DLD1 (cell line): ENCODE measurements around the gene CCR7.

ENCODE experiments used
- in situ Hi-C: cut with HindIII; loops from 2 replicates; pipeline ENCODE4 v1.10.0; 2017; ENCODE audit warnings: low sequenced_read_pairs

Gene CCR7

DNA sequence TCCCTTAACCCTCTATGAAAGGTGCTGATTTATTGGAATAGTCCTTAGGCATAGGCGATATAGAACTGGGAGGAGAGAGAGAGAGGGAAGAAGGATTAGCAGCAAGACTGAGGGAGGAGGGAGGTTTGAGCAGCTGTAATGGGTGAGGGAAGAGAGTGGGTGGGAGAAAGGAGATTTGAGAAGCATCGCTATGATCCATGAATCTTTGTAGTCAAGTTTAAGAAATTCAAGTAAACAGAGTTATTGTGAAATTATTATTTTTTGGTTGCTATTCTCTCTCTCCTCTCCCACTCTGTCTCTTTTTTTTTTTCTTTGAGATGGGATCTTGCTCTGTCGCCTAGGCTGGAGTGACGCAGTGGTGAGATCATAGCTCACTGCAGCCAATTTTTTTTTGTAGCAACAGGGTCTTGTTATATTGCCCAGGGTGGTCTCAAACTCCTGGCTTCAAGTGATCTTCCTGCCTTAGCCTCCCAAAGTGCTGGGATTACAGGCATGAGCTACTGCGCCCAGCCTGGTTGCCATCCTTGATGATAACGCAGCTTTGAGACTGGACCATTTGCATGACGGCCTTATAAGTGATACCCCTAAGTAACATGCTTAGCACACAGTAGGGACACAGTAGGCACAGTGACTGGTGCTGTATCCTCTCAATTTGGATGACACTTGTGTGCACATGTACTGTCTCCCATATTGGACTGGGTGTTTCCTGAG is 42.9 kb downstream of the CCR7 start:
- in situ Hi-C loops, result loop anchor here (10.0 kb wide), 1 partner anchor 98 kb away; no protein-coding TSS in a partner anchor

DNA sequence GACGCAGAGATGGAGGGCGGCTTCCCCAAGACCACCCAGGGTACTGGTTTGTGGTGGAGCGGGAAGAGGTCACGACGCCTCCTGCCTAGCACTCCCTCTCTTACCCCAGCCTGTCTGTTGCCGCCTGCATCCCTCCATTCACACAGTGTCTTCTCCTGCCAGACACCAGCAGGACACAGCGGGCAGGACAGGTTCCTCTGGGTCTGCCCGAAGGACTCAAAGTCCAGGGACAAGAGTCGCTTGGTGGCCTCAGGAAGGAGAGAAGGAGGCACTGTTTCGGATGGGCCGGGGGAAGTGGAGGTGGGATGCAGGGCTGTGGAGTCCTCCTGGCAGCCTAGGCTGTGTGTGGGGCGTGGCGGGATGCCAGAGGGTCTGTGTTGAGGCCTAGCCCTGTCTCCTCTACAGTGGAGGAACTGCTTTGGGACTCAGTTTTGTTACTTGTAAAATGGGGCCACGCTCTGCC is 44.2 kb downstream of the CCR7 start:
- in situ Hi-C loops, result loop anchor here (10.0 kb wide), 1 partner anchor 96 kb away; no protein-coding TSS in a partner anchor

DNA sequence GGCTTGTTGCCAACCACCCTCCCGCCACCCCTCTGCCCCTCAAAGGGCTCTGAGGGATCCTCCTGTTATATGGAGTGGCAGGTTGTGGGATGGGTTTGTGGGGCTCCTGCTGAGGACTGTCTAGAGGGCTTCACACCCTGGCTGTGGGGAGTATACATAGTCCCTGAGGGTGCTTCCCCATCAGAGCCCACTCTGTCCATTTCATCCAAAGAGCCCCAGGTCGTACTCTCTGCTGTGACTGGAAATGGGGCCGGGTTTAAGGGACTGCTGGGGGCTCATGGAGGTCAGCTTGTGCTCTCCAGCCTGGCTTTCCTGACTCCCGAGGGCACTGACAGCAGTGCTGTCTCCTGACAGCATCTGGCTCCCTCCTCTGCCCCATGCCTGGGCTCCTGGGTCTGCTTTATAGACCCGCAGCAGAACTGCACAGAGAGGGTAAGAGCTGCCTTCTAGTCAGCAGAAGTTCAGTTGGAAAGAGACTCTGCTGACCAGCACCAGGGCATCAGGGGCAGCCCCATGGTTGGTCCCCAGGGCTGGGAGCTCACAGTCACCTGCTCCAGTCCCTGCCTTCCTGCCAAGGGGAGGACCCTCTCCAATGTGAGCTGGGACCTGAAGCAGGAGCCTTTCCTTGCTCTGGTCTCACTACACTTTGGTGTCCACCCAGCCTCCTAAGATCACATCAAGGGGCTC is 46.0 kb downstream of the CCR7 start:
- in situ Hi-C loops, result no loop called here

DNA sequence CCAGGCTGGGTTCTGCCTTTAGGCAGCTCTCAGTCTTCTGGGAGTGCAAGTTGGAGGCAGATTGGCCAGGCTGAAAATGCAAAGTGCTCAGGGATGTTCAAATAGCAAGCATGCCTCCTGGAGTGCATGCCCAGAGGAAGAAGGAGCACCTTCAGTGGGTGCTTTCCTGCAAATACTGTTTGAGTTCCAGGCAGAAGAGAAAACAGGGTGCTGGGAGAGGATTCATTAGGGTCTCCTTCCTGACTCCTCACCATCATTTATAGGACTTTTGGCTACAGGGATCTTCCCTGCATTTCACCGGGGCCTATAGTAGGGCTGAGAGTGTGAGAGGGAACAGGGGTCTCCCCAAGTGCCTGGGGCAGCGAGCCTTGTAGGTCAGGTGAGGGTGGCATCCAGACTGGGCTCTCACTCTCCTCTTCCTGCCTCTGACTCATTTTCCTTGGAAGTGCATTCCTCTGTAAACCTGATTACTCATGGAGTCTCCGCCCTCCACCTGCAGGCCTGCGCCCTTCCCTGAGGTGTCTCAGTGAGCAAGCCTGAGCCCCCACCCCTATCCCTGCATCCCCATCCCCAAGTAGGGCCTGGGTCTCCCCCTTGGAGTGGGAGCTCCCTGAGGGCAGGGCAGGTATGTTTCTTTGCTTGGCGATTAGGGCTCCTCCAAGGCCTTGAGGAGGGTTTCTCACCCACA is 46.7 kb downstream of the CCR7 start:
- in situ Hi-C loops, result no loop called here

DNA sequence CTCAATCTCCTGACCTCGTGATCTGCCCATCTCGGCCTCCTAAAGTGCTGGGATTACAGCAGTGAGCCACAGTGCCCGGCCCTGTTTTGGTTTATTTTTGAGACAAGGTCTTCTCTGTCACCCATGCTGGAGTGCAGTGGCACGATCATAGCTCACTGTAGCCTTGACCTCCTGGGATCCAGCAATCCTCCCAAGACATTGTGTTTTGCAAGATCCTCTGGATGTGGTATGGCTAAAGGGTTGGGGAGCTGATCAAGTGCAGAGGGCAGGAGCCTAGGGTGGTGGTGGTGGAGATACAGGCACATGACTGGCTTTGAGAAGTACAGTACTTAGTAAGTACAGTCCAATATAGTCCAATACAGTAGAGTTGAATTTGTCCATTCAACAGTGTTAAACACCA is 47.3 kb downstream of the CCR7 start:
- in situ Hi-C loops, result no loop called here

DNA sequence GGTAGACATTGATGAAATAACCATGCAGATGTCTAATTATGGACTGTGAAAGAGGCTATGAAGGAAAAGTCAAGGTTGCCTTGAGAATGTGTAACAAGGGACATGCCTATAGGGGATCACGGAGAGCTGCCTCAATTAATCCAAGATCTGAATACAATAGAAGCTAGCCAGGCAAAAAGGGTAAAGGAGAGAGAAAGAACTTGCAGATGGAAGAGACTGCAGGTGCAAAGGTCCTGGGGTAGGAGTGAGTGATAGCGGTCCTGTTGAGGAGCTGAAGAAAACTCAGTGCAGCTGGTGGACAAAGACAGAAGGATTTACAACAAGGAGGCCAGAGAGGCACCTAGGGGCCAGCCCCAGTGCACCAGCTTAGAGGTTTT is 48.0 kb downstream of the CCR7 start:
- in situ Hi-C loops, result no loop called here

DNA sequence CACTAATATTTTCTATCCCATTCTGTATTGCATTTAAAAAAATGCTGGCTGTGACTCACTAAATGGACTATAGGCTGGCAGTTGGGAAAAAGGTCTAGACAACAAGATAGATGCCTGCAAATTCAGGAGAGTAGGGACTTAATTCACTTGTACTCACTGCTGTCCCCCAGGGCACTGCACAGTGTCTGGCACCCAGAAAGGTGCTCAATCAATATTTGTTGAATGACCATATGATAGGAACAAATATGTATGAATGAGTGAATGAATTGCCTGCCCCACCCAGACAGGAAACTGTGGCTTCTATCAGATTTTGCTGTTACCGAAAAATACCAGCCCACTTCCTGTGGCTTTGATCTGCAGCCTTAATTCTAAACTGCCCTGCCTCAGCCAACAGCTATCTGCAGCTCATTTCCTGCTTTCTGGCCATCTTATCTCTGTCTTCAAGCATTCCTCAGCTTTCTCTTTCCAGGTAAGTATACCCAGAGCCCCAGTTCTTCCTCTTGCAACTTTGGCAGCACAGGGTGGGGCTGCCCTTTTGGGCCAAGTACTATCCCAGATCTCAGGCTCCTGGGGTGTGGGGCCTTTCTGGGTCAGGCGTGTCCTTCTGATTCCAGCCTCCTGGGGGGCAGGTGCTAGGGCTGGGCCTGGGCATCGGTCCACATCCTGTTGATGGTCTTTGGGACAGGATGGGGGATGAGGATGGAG is 48.5 kb downstream of the CCR7 start:
- in situ Hi-C loops, result no loop called here

DNA sequence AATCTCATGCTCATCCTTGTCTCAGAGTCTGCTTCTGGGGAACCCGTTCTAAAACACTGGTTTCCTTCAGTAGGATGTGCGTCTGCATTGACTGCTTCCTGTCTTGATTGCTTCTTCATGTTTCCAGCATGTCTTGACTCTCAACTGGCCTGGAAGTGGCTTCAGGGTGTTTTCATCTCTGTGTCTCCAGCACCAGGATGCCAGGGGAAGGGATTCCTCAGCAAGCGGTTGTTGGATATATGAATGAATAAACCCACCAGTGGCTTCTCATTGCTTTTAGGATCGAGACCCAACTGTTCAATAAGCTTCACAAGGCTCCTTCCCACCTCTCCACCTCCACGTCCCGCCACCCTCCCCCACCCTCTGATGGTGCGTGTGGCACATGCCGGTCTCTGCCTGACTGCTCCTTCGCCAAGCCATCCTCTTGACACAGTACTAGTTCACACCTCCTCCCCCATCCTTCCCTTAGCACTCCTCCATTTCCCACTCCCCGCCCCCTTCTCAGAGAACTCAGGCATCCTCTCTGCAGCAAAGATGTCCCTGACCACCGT is 49.7 kb downstream of the CCR7 start:
- in situ Hi-C loops, result no loop called here

DNA sequence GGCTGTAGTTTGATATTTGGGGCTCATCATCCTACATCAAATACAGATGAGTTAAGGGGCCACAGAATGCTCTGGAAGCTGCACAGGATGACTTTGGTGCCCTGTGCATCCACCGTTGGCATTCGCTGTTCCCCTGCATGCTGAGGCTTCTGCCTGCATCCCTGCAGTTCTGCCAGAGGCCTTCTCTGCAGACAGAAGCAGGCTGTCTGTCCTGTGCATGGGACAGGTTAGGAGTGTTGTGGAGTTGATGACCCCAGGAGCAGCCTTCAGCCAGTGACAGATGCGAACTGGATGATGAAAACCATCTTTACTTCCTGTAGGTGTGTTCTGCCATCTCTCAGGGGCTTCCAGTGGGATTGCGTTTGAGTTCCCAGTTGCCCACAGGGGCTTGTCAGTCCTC is 50.3 kb downstream of the CCR7 start:
- in situ Hi-C loops, result no loop called here

DNA sequence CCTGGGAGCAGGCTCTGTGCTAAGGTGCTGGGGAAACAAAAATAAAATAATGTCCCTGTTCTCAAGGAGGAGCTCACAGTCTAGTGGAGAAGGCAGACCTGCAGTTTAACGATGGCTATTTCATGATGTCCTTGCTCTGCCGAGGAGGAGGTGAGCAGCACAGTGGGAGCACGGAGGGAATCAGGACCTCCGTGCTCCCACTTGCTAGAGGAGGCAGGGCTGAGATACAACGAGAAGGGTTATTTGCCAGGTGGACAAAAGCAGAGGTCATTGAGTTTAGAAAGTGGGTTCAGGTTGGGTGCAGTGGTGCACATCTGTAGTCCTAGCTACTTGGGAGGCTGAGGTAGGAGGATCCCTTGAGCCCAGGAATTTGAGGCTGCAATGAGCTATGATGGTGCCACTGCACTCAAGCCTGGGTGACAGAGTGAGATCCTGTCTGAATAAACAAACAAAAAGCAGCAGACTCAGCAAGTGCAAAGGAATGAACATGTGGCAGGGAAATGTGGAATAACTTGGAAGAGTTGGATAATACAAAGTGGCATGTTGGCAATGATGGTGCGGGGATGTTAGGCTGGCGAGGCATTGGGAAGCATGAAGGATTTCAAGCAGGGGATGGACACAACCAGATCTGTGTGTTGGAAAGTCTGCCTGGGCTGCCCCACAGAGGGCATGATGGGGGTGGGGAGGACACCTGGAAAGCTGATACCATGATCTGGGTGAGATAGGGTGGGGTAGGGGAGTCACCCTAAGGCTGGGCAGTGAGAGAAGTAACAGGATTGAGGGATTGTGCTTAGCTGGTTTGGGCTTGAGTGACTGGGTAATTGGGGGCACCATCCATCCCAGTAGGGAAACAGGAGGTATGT is 51.0 kb downstream of the CCR7 start:
- in situ Hi-C loops, result no loop called here

DNA sequence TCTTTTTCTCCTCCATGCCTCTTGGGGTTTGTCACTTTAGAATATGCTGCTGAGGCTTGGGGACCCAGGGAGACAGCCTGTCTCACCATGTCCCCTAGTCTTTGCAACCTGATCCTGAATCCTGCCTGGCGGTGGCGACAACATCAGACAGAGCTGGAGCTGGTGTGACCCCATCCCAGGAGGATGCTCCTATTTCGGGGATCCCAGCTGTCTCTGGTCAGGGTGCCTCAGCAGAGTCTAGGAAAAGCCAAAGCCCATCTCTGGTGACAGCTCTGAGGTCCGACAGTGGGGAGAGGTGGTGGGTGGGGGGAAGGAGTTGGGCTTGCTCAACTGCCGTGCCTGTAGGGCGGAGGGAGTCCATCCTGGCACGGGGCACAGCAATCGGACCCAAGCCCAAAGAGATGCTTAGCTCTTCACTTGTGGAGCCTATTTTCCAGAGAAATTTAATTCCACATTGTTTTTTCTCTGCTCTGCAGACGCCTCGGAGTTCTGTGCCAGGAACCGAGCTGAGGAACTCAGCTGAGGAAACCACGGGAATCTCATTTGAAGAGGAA is 53.5 kb downstream of the CCR7 start:
- in situ Hi-C loops, result no loop called here

DNA sequence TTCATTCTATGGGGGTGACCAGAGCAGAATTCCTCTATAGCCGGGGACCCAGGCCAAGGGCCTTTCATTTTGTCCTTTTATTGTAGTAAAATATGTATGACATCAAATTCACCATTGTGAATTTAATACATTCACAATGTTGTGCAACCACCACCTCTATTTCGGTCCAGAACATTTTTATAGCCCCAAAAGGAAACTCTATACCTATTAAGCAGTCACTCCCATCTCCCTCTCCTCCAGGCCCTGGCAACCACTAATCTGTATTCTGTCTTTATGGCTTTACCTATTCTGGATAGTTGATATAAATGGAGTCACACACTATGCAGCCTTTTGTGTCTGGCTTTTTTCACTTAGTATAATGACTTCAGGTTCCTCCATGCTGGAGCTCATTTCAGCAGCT is 54.1 kb downstream of the CCR7 start:
- in situ Hi-C loops, result no loop called here

DNA sequence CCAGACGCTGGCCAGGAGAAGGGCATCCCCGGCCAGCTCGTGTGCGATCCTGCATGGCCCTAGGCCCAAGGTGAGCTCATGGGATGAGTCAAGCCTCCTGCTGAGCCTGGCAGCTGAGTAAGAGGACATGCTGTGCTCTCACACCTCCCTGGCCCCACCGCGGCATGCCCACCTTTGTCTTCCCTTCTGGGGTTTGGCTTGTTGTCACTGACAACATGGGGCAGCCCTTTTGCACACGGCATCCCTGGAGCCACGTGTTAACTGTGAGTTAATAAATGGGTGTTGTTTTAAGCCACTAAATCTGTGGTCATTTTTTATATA is 55.0 kb downstream of the CCR7 start:
- in situ Hi-C loops, result no loop called here

DNA sequence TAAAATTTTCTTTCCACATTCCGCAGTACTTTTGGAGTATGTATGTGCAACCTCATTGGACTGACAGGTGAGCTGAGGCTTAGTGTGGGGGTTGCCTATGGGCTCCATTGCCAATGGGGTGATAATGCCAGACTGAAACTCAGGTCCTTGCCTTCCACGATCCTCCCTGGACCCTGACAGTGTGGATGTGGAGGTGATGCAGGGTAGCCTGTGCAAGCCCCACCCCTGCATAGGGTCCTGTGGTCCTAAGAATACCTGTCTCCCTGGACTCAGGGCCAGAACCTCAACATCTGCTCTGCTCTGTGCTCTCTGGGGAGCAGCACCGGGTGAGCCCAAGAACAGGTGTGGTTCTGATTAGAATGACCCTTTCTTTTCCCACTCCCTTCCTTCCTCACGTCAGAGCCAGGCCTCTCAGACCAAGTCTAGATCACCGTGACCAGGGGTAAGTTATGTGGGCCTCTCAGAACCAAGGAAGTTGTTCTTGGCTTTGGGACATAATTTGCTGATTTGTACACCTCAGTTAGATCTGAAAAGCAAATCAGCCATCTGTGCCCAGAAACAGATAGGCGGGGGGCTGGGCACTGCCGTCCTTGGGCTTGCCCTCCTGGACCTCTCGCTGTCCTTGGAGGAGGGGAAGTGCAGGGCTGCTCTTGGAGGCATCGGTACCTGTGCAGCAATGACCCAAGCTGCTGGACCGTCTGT is 55.5 kb downstream of the CCR7 start:
- in situ Hi-C loops, result no loop called here

DNA sequence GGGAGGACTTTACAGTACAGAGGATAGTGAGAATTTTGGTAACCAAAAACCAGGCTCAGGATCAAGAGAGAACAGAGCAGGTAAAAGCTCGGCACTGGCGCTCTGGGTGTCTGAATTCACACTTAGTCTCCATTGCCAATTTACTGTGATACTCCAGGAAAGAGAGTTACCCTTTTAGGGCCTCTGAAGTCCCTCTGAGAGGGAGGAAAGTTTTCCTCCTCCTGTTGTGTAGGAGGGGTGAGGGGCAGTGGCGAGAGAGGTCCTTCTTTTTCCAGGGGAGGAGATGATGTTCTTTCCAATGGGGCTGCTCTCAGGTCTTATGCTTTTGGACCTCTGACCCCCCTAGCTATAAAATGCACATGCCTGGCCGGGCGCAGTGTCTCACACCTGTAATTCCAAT is 58.5 kb downstream of the CCR7 start:
- in situ Hi-C loops, result no loop called here
